Heart left ventricle (tissue), 13 donors: Measurements from ENCODE around the gene ZNF507.

Experiments used
- CTCF ChIP-seq, 12 donors: fragments of 200-600 bp; sonication (generic) in 4 of 12; IDR thresholded peaks; one replicate each; pipeline versions ENCODE4 v1.5.0 to v1.8.0; 2018 to 2022; ENCODE audit warnings: antibody characterized with exemption in 12 of 12, mild to moderate bottlenecking in 5 of 12
- POLR2A ChIP-seq, 2 donors: fragments of 450-650 bp; IDR thresholded peaks; one replicate each; pipeline ENCODE4 v1.6.1; 2017; ENCODE audit warnings: antibody characterized with exemption in 2 of 2, mild to moderate bottlenecking in 2 of 2, moderate library complexity in 2 of 2
- donor health status: ischemic (EF 13 %, LVEDD 7.1; RV severe dilation, severe dysfunction).
- donor health status: DM: no; HTN: yes; CAD: no.
- donor health status: DM: no; HTN: no; CAD: no.
- donor health status: ischemic (EF 25% LVEDD 6.9; RV normal size, moderate dysfunction).
- donor health status: ischemic (EF 25% LVEDD 5.7; RV mildly dilated, moderate dysfunction).
- donor health status: ischemic (EF 35%, LVEDD 5.7; RV mildly dilated, moderate dysfunction).
- donor health status: nonischemic (EF 11% LVEDD 7.7; RV severe dilation, severe dysfunction).
- donor health status: DM: yes; HTN: yes; CAD: no.
- donor health status: PGD.
- donor health status: ischemic (EF 29% LVEDD 5.4; RV normal size, mild dysfunction).
- donor health status: nonischemic (EF 23%, LVEDD 6.1; RV moderate dilation, normal function).

DNA sequence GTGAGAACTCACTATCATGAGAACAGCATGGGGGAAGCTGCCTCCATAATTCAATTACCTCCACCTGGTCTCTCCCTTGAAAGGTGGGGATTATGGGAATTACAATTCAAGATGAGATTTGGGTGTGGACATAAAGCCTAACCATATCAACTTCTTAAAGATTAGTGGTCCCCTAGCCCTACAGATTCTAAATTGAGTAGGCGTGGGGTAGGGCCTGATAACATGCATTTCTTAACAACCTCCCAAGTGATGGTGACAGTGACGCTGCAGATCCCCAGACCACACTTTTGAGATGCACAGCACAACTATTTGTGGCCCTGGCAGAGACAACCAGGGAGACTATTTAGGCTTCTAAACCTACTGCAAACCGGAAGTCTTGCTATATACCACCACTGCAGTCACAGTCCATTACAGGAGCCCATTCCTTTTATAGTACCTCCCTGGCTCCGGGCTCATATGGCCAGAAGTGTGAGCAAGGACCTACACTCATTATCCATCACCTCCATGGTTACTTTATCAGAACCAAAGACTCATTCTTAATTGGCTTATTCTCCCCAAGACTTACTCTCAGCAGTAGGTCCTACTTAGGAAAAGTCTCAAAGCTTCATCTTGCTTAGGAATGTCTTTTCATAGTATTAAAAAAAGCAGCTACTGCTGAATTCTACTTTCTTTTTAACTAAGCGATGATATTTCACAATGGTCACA lies 58.0 kb downstream of the ZNF507 start:
- TF ChIP-seq CTCF (IDR thresholded peaks at IDR 0.05) (no peak), POLR2A (IDR thresholded peaks at IDR 0.05) (no peak)
